Eye (tissue), 1 donor: ENCODE results near the gene FAM210A.

Source experiments
- DNase-seq: peaks from one replicate; pipeline ENCODE4 v3.0.0-alpha.2; 2015

Gene FAM210A

GRCh38 chr18:13620818-13621445 lies 105.4 kb downstream of the FAM210A start:
- no peak for DNase-seq

DNA sequence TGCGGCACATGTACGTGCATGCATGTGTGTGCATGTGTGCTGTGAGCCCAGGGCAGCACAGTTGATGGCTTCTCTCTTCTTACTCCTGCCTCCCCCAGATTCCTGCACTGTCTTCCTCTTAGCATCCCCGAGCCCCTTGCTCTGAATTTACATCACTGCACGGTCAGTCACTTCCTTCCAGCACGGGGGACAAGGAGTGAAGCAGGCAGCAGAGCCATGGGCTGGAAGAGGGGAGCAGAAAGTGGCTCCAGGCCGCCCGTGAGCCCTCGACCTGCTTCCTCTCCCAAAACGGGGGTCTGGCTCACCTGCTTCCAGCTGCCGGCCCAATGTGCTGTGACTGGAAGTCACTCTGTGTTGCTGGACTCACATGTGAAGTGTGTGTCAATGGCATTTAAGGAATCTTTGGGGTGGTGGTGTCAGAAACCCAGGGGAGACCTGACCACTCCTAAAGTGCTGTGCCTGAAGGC lies 106.1 kb downstream of the FAM210A start:
- DNase-seq = no peak

DNA sequence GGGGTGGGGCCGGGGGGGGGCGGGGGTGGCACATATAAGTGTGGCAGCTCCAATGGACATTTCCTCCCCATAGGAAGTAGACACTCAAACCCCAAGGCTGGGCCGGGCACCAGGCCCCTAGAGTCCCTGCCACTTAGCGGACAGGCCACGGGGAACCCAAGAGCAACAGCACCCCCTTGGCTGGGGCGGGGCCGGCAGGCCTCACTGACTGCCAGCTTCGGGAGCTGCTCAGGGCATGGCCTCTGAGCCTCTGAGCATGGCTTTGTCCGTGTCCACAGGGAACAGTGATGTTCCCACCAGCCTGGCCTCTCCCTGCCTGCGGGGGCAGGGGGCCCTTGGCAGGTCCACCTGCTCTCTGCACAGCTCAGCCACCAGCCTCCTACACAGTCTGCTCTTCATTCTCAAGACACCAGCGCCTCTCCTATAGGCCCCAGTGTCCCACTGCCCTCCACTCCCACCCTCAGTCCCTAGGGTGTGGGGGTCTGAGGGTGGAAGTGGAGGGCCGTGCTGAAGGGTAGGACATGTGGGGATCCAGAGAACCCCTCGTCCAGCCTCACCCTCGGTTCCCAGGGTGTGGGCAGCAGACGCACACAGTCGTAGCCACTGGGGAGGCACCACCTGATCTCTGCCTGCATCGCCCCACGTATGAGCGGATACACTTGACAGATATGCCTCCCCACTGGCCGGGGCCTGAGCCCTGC lies 106.7 kb downstream of the FAM210A start:
- DNase-seq = peak; percentile 15

GRCh38 chr18:13618760-13619438 lies 107.5 kb downstream of the FAM210A start:
- DNase-seq = no peak

DNA sequence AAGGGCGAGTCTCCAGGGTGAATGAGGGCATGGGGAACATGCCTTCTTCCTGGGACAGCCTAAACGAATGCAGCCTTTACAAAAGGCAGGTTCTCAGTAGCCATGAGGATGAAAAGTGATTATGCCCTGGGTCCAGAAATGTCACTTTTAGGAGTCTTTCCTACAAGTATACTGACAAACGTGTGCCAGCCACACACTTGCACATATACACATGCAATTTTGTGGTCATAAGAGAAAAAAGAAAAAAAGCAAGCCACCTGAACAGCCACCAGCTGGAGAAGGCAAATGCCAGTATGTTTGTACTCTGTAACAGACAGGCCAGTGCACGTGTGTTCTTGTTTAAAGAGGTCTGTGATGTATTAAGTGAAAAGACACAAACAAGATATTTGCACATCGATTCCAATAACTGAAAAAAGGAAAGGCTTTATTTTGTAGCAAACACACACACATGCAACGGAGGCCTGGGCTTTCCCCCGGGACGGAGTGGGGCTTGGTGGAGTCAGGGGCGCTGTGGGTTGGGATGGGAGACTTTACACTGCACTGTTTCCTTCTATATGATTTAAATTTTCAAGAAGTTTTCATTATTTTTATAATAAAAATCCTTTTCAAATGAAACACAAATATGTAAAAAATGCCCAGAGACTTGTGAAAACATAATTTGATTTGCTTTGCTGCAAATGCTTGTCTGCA lies 108.4 kb downstream of the FAM210A start:
- no peak for DNase-seq

GRCh38 chr18:13616525-13617035 lies 109.8 kb downstream of the FAM210A start:
- no peak for DNase-seq

DNA sequence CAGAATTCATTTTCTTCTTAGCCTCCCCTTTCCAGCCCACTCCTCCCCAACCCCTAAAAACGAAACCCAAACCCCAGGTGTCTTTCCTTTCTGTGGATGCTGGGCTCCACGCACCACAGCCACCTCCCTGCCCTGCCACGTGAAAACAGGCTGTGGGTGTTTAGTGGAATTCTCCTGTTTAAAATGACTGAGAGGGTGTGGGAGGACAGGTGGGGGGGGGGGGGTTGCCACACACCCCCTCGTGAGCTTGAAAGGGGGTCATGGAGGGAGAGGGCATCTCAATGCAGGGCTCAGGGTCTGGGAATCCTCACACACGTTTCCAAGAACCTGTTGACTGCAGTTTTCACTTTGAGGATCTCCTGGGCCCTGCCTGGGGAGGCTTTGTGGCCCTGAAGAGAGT lies 110.3 kb downstream of the FAM210A start:
- DNase-seq = no peak

GRCh38 chr18:13615432-13615861 lies 110.9 kb downstream of the FAM210A start:
- DNase-seq = no peak

DNA sequence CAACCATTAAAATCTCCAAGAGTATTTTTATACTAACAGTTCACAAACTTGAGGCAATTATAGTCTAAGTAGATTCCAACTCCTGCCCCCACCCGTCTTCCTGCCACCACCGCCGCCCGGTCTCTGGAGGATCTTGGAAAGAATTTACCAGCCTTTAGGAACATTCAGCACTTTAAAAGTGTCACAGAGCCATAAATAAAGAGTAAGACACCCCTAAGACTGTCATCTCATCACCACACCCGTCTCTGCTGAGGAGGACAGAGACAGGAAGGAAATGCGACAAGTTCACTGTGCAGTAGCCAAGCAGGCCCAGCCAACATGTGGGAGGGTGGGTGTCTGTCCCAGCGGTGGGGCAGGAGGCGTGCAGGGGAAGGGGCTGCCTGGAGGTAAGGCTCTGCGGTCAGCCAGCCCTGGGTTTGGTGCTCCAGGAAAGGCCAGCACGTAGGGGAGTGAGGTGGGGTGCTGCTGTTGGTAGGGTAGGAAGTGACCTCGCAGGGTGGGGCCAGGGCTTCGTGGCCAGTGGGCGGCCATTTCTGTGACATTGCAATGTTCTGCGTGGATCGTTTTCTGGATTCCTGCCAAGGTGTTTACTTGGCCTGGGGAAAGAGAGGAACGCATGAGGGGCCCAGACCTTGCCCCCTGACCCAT lies 111.6 kb downstream of the FAM210A start:
- DNase-seq = no peak

- DNase-seq = no peak
Measured at GRCh38 chr18:13613591-13614501, 112.5 kb downstream of the FAM210A start.
